Left colon (tissue), 2 donors: Measurements from ENCODE around the gene PDCD1. TPM values are rescaled to one million over a fixed set of nuclear protein-coding genes. Genes with fewer than 3 reads are reported as not detected.

Experiments used
- ATAC-seq: fragments of 200-7000 bp; cut with Tn5 transposase; one replicate; pipeline ENCODE4 v1.9.1; 2020; ENCODE audit warnings: mild to moderate bottlenecking, moderate library complexity
- DNase-seq, 2 donors: peaks; one replicate each; pipeline ENCODE4 v3.0.0-alpha.2; 2020
- intact Hi-C, 2 donors: fragments of 100-400 bp; cut with DNase I in 1 of 2; cut with micrococcal nuclease in 1 of 2; formaldehyde crosslinking; loops; one replicate each; pipeline versions ENCODE4 v1.11.2 to v1.14.0; 2022; cut with DNase I, micrococcal nuclease
- total RNA-seq, 2 donors: library from RNA; stranded (reverse); fragmentation: NEBNext Ultra II Directional; extraction: Animal tissue kit (Norgen Biotek cat#: 25700); gene quantifications; one replicate each; pipeline ENCODE4 v1.2.1, GENCODE V29; 2021
- donor health status: DM: no; HTN: no; CAD: no.
- donor health status: DM: yes; HTN: yes; CAD: no.

The PDCD1 gene
- total RNA-seq, 2 donors from 2014 or later: 0.36 TPM; not detected in 1

DNA sequence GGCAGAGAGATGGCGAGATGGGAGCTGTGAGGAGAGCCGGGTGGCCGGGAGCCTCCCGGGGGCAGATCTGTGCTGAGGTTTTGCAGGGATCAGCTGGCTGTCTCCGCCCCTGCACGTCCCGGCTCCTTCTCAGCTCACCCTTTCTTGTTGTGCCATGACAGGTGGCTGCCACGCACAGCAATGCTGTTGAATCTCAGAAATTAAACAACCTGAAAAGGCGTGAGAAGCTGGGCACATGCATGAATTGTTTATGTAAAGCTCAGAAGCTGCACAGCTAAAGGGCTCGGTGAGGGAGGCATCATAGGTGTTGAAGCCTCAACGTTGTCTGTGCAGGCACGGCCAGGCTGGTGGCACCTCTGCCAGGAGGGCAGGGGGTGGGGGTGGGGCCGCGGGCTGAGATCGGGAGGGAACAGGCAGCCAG, 10.0 kb upstream of the PDCD1 start:
- no peak for ATAC-seq
- DNase-seq: no peak
- intact Hi-C loops: no loop called here

- DNase-seq (no peak), ATAC-seq (no peak)
- intact Hi-C loops: no loop called here
Observed at GRCh38 chr2:241867776-241868420, 9.2 kb upstream of the PDCD1 start.

GRCh38 chr2:241866790-241867645, 8.3 kb upstream of the PDCD1 start:
- intact Hi-C loops: no loop called here
- DNase-seq (no peak), ATAC-seq (no peak)

- ATAC-seq: no peak
- DNase-seq: no peak
- intact Hi-C loops: no loop called here
Observed at GRCh38 chr2:241865957-241866789, 7.5 kb upstream of the PDCD1 start.

GRCh38 chr2:241865416-241865956, 6.8 kb upstream of the PDCD1 start:
- no peak for DNase-seq
- ATAC-seq: no peak
- intact Hi-C loops: no loop called here

- ATAC-seq: no peak
Observed at GRCh38 chr2:241864850-241865213, 6.1 kb upstream of the PDCD1 start.

DNA sequence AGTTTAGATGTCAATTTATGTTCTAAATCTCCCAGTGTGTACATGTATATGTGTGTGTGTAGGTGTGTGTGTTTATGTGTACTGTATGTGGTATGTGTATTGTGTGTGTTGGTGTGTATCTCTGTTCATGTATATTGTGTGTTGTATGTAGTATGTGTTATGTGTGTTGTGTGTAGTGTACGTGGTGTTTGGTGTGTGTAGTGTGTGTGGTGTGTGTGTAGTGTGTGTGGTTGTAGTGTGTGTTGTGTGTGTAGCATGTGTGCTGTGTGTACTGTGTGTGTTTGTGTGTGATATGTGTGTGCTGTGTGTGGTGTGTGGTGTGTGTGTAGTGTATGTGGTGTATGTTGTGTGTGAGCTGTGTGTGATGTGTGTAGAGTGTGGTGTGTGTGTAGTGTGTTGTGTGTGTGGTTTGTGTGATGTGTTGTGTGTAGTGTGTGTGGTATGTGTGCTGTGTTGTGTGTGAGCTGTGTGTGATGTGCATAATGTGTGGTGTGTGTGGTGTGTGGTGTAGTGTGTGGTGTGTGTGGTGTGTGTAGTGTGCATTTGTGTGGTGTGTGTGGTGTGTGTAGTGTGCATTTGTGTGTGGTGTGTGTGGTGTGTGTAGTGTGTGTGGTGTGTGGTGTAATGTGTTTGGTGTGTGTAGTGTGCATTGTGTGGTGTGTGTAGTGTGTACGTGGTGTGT, 5.6 kb upstream of the PDCD1 start:
- DNase-seq (no peak), ATAC-seq (no peak)
- intact Hi-C loops: no loop called here

More at GRCh38 chr2:241864850-241865213, 6.1 kb upstream of the PDCD1 start:
- intact Hi-C loops: no loop called here
- DNase-seq: no peak

- ATAC-seq (no peak), DNase-seq (no peak)
- intact Hi-C loops: no loop called here
Observed at GRCh38 chr2:241863536-241863954, 4.9 kb upstream of the PDCD1 start.

DNA sequence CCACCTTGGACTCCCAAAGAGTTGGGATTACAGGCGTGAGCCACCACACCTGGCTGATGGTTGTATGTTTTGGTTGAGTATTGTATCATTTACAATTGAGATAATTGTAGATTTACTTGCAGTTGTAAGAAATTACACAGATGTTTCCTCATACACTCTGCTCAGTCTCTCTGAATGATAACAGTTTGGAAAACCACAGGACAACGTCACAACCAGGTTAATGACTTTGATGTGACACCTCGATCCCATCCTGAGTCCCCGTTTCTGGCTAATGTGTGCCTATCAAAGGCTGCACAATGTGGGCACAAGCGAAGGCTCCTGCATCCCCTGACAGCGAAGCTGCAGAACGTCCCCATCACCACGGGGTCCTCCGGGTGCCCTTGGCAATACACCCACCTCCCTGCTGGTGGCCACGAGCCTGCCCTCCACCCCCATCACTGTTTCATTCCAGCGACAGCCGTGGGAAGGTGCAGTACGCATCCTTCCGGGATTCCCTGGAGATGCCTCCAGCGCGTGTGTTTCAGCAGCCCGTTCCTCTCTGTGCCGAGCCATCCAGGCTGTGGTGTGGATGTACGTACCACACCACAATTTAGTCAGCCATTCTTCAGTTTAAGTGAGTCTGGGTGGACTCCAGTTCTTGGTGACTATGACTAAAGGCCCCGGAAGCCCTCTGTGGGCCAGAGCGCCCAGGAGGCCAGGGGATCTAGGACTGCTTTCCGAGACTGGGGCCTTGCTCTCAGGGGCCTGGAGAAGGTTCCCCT, 4.3 kb upstream of the PDCD1 start:
- intact Hi-C loops: no loop called here
- DNase-seq: no peak
- no peak for ATAC-seq

DNA sequence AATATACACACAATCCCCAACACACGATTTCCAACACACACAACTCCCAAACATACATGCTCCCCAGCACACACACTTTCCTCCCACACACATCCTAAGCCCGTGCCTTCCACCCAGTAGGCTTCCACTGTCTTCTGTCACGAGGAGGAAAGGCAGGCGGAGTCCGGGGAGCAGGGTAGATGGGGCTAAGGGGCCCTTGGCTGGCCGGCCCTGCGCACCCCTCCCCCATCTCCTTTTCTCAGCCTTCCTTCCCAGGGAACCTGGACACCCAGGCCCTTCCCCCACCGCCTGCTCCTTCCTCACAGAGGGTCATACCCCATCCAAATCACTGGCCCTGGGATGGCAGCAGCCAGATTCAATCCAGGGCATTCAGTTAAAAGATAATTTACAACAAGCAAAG, 3.4 kb upstream of the PDCD1 start:
- intact Hi-C loops: no loop called here
- DNase-seq: no peak
- no peak for ATAC-seq

- no peak for DNase-seq
- ATAC-seq: no peak
- intact Hi-C loops: no loop called here
Observed at GRCh38 chr2:241861264-241861663, 2.6 kb upstream of the PDCD1 start.

DNA sequence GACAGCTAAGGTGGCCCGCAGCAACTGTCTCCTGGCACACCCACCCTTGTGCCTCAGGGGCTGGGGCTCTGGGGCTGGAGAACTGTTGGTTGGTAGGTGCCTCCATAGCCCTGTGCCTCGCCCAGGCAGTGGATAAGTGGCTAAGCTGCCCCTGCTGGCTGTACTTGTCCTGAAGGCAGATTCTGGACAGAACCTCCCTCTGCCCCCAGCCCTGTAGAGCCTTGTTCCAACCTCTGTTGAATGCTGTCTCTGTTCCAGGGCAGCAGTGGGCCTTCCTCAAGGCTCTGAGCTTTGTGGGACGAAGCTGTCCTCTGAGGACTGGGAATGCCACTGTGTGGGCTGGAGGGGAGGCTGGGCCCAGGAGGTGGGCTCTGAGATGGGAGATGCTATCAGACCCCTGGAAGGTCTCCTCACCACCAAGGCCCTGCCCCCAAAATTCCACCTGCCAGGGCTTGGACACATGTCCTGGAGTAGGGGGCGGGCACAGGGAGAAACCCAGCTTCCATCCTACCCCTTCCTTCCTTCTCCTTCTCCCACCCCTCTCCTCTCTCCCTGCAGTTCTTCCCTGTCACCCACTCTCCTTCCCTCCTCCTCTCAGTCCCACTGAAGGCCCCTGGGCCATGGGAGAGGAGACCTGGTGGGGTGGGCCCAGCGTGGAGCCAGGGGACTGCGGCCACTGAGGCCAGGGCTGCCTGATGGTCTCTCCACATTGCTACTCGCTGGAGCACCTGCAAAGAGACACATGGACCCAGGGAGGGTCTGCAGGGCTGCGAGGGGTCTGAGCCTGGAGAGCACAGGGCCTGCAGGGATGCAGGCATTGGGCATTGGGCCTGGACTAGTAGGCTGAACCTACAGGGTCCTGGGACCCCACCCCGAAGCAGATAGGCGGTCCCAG, 1.7 kb upstream of the PDCD1 start:
- intact Hi-C loops: no loop called here
- ATAC-seq (no peak), DNase-seq (no peak)

GRCh38 chr2:241859436-241860183, 916 bp upstream of the PDCD1 start:
- DNase-seq (peak in 1 of 2 donors; percentile 54), ATAC-seq (peak; percentile 72)
- intact Hi-C loops: no loop called here

DNA sequence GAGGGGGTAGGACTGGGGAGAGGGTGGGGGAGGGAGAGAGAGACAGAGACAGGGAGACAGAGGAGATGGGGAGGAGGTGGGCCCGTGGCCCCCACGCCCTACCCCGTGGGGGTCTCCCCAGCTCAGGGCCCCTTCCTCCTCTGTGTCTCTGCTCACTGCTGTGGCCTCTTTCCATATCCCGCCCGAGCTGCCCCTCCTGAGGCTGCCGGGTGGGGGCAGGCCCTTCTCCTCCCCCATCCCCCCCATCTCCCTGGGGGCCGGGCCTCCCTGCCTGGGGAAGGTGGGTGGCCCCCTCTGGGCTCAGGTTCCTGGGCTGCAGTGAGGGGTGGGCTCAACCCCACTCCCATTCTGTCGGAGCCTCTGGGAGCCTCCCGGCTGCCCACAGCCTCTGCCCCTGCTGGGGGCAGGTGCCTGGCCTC, 332 bp upstream of the PDCD1 start:
- no peak for ATAC-seq
- intact Hi-C loops: no loop called here
- no peak for DNase-seq

DNA sequence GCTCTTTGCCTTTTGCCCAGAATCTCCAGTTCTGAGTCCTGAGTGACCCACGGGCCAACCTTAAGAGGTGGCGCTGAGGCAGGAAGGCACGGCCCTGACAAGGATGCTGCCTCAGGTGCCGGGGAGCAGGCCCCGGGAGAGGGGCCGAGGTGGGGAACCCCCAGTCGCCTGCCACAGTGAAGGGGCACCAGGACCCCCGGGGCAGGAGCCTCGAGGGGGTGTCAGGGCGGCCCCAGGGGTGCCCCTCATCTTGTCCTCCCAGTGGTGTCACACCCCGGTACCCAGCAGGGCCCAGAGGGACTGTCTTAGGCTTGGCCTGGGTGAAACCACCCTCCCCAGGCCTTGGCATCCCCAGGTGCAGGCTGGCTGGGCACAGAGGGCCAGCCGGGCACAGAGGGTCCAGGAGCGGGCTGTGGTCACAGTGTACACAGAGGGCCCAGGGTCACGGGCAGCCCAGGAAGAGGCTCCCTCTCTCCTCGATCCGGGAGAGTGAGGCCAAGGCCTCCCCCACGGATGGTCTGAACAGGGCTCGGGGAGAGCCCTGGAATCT, 1.0 kb downstream of the PDCD1 start:
- no peak for ATAC-seq
- intact Hi-C loops: no loop called here
- DNase-seq: no peak

DNA sequence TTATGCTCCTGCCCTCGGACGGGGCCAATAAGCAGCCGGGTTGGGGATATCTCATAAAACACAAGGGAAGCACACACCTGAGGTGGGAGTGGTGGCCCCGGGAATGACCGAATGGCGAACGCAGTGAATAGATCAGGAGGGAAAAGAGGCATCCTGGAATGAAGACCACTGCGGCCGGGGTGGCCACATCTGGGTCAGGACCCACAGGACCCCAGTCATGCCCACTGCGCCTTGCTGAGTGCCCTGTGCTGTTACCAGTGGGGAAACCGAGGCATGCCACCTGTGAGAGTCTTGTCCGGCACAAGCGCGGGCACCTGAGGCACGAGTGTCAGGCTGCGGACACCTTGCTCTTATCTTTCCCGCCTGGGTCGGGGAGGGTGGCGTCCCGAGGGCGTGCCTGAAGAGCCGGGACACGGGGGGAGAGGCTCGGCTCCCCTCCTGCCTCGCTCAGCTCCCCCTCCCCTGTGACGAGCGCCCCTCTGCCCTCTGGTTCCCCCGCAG, 1.6 kb downstream of the PDCD1 start:
- DNase-seq (no peak), ATAC-seq (no peak)
- intact Hi-C loops: no loop called here
